ENCODE results near the gene SPCS3.

- TF ChIP-seq CTCF (tag by site-specific recombination; IDR thresholded peaks at IDR 0.05) = no peak
- no peak for TF ChIP-seq ZBTB44 (tag by site-specific recombination; IDR thresholded peaks at IDR 0.05)
- no peak for TF ChIP-seq ZNF133 (tag by site-specific recombination; IDR thresholded peaks at IDR 0.05)
- no peak for TF ChIP-seq YY1 (tag by site-specific recombination; IDR thresholded peaks at IDR 0.05)
- TF ChIP-seq ZNF157 (tag by site-specific recombination; IDR thresholded peaks at IDR 0.05) = no peak
- TF ChIP-seq PRDM2 (tag by site-specific recombination; IDR thresholded peaks at IDR 0.05; ENCODE audit: borderline replicate concordance) = no peak
- TF ChIP-seq TCF7L2 (IDR thresholded peaks at IDR 0.05; ENCODE audit: borderline replicate concordance, low read depth, low read length) = no peak
- TF ChIP-seq ZNF785 (tag by site-specific recombination; IDR thresholded peaks at IDR 0.05) = no peak
- no peak for TF ChIP-seq FEZF1 (tag by site-specific recombination; IDR thresholded peaks at IDR 0.05)
These were observed 49.1 kb upstream of the SPCS3 start for GRCh38 chr4:176270669-176271068.
